Breast epithelium (tissue), 3 donors: ENCODE measurements around the gene KNOP1.

ENCODE experiments used
- CTCF ChIP-seq, 3 donors: fragments of 450-650 bp; IDR thresholded peaks; one replicate each; pipeline ENCODE4 v1.5.1; 2016 to 2017; ENCODE audit warnings: antibody characterized with exemption in 3 of 3, mild to moderate bottlenecking in 3 of 3, moderate library complexity in 3 of 3
- POLR2AphosphoS5 ChIP-seq, 3 donors: sonication (generic); formaldehyde crosslinking; IDR thresholded peaks; one replicate each; pipeline ENCODE4 v1.6.1; 2017; ENCODE audit warnings: antibody characterized with exemption in 3 of 3

- TF ChIP-seq CTCF (IDR thresholded peaks at IDR 0.05), result no peak
- TF ChIP-seq POLR2AphosphoS5 (IDR thresholded peaks at IDR 0.05), result no peak
Observed at GRCh38 chr16:19710191-19710908, 7.7 kb downstream of the KNOP1 start.
